ENCODE measurements around the gene RGL3. TPM values are rescaled to one million over a fixed set of nuclear protein-coding genes. Genes with fewer than 3 reads are reported as not detected.
A peak's percentile ranks its signal among the peaks of the same experiment; 100 is the strongest.

RGL3 gene
- total RNA-seq, 1 donor from 2014 or later = 63.2 TPM

- TF ChIP-seq CTCF (IDR thresholded peaks at IDR 0.05) = no peak
- Histone ChIP-seq H3K27me3 (no peaks in the 10 kb centered on the region), H3K36me3 (no peaks in the 10 kb centered on the region), H3K9me3 (no peaks in the 10 kb centered on the region), H3K27ac (peak overlapping the region; percentile 85 to 94), H3K4me1 (peaks cover 5 to 40% of the 10 kb centered on the region in 2 donors), H3K4me3 (peak overlapping the region; percentile 61 to 64)
- peak in 1 of 2 donors; percentile 81 for DNase-seq (ENCODE audit: low spot score in 2 of 2)
- intact Hi-C loops (cut with DNase I) = loop anchor here (2.0 kb wide), 2 partner anchors 81 to 107 kb away; no protein-coding TSS in a partner anchor
These were observed 43.8 kb downstream of the RGL3 start for GRCh38 chr19:11375143-11375948.

DNA sequence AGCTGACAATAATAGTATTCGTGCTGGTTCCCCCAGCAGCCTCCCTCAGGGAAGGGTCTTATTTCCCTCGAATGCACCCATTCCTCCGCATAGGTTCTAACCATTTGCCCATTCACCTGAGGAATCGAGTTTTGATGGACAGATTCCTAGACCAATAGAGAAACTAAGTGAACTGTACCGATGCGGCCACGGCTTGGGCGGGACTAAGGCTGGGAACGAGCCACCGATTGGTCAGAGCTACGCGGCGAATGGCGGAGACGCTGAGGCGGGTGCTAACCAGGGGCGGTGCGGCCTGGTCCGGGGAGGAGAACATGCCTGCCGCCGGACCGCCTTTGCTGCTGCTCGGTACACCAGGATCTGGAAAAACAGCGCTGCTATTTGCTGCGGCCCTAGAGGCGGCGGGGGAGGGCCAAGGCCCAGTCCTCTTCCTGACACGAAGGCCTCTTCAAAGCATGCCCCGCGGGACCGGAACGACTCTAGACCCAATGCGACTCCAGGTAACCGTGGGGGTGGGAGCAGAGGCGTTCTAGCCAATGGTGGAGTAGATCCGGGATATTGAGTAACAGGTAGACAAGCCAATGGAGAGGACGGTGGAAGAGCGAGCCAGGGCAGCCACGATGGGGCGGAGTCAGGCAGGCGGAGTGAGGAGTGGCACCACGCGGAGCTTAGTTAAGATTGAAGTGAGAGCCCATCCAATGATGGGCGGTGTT is 44.5 kb downstream of the RGL3 start, which contains the start of gene SWSAP1:
Gene SWSAP1, plus strand, starts transcription at position 234 of the 710 bp plus-strand sequence. Its CDS starts 15 bp downstream, at position 249.
- no peak for TF ChIP-seq CTCF (IDR thresholded peaks at IDR 0.05)
- H3K4me3 ChIP-seq = peak within 1 kb of the TSS; percentile 64 to 65
- intact Hi-C loops (cut with DNase I) = loop anchor here (1.0 to 2.0 kb wide), 4 partner anchors 28 to 108 kb away; partner anchors contain the start of genes CCDC159, ODAD3, PRKCSH and TMEM205
- peaks cover 3 to 39% of the 10 kb centered on the region in 2 donors for H3K4me1 ChIP-seq
- no peaks in the 10 kb centered on the region for H3K36me3 ChIP-seq
- no peaks in the 10 kb centered on the region for H3K9me3 ChIP-seq
- H3K27me3 ChIP-seq = no peaks in the 10 kb centered on the region
- DNase-seq (ENCODE audit: low spot score in 2 of 2) = peak; percentile 98 to 99
- peak within 1 kb of the TSS; percentile 93 to 94 for H3K27ac ChIP-seq

DNA sequence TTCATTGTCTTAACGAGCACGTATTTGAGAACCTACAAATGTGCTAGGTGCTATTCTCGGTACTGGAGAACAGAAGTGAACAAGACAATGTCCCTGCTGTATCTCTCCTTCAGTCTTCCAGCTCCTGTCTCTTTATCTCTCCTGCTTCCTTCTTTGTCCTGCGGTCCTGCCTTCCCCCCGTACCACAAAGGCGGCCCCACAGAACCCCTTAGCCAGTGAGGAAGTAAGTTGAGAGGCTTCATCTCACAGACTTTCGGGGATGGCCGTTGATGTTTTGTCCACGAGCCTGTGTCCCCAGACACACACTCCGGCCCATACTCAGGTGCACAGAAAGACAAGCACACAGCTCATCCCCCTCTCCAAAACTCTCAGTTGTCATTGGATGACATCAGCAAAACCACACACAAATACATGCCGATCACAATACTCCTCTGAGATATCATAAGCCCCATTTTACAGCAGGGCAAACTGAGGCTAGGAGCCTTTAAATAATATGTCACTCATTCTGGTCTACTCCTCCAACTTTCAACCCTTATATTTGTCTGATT is 45.2 kb downstream of the RGL3 start:
- DNase-seq (ENCODE audit: low spot score in 2 of 2) = no peak
- Histone ChIP-seq H3K9me3 (no peaks in the 10 kb centered on the region), H3K4me1 (peaks cover 3 to 36% of the 10 kb centered on the region in 2 donors), H3K27ac (peak overlapping the region; percentile 93 to 94), H3K36me3 (no peaks in the 10 kb centered on the region), H3K4me3 (peak overlapping the region; percentile 64 to 65), H3K27me3 (no peaks in the 10 kb centered on the region)
- TF ChIP-seq CTCF (IDR thresholded peaks at IDR 0.05) = no peak
- intact Hi-C loops (cut with DNase I) = loop anchor here (1.0 to 2.0 kb wide), 4 partner anchors 28 to 109 kb away; partner anchors contain the start of genes CCDC159, ODAD3, PRKCSH and TMEM205

- no peak for DNase-seq (ENCODE audit: low spot score in 2 of 2)
- peak overlapping the region in 1 of 2 donors; percentile 65 for H3K4me3 ChIP-seq
- intact Hi-C loops (cut with DNase I) = no loop called here
These were observed 45.8 kb downstream of the RGL3 start for GRCh38 chr19:11373166-11373884.

More at GRCh38 chr19:11373166-11373884, 45.8 kb downstream of the RGL3 start:
- no peaks in the 10 kb centered on the region for H3K36me3 ChIP-seq
- TF ChIP-seq CTCF (IDR thresholded peaks at IDR 0.05) = no peak
- H3K4me1 ChIP-seq = peaks cover 3 to 30% of the 10 kb centered on the region in 2 donors
- H3K27me3 ChIP-seq = no peaks in the 10 kb centered on the region
- H3K27ac ChIP-seq = no peak overlapping the region
- H3K9me3 ChIP-seq = no peaks in the 10 kb centered on the region

Data from ascending aorta (tissue), 2 donors.